GM12864 (cell line): ENCODE results near the gene ZNF789.
A peak's percentile ranks its signal among the peaks of the same experiment; 100 is the strongest.

Experiments used
- DNase-seq: peaks from one replicate; pipeline ENCODE4 v3.0.0-alpha.2; 2011; ENCODE audit warnings: low read depth
- H3K4me3 ChIP-seq: 2 replicates; pipeline ENCODE4 v1.5.1; 2011; ENCODE audit warnings: mild to moderate bottlenecking, low read depth, low read length, control low read depth
- TF ChIP-seq, protein P1 (sequence below): IDR thresholded peaks from 2 replicates; pipeline ENCODE4 v1.5.1; 2011; ENCODE audit warnings: low read depth, mild to moderate bottlenecking, moderate library complexity, low read length, control low read depth, inconsistent platforms; ENCODE audit errors: missing control alignments

ZNF789 gene

DNA sequence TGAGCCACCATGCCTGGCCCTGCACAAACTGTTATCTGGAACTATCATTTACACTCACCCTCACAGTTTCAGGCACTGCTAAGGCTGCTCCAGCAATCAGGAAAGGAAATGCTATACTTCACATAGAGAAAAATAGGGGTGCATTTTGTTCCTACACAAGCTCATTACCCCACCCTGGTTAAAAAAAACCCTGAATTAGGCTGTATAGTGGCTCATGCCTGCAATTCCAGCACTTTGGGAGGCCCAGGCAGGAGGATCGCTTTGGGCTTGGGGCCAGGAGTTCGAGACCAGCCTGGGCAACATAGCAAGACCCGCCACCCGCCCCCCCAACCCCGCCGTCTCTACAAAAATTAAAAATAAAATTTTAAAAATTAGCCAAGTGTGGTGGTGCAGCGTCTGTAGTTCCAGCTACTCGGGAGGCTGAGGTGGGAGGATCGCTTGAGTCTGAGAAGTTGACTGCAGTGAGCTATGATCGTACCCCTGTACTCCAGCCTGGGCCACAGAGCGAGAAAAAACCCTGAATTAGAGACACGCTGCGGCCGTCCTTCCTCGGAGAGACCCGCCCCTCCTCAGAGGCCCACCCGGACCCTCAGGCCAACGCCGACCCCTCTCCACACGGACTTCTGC is 34.6 kb upstream of the ZNF789 start:
- TF ChIP-seq, protein P1, sequence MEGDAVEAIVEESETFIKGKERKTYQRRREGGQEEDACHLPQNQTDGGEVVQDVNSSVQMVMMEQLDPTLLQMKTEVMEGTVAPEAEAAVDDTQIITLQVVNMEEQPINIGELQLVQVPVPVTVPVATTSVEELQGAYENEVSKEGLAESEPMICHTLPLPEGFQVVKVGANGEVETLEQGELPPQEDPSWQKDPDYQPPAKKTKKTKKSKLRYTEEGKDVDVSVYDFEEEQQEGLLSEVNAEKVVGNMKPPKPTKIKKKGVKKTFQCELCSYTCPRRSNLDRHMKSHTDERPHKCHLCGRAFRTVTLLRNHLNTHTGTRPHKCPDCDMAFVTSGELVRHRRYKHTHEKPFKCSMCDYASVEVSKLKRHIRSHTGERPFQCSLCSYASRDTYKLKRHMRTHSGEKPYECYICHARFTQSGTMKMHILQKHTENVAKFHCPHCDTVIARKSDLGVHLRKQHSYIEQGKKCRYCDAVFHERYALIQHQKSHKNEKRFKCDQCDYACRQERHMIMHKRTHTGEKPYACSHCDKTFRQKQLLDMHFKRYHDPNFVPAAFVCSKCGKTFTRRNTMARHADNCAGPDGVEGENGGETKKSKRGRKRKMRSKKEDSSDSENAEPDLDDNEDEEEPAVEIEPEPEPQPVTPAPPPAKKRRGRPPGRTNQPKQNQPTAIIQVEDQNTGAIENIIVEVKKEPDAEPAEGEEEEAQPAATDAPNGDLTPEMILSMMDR = no peak
- peak overlapping the region; percentile 99 for H3K4me3 ChIP-seq
- DNase-seq = no peak

DNA sequence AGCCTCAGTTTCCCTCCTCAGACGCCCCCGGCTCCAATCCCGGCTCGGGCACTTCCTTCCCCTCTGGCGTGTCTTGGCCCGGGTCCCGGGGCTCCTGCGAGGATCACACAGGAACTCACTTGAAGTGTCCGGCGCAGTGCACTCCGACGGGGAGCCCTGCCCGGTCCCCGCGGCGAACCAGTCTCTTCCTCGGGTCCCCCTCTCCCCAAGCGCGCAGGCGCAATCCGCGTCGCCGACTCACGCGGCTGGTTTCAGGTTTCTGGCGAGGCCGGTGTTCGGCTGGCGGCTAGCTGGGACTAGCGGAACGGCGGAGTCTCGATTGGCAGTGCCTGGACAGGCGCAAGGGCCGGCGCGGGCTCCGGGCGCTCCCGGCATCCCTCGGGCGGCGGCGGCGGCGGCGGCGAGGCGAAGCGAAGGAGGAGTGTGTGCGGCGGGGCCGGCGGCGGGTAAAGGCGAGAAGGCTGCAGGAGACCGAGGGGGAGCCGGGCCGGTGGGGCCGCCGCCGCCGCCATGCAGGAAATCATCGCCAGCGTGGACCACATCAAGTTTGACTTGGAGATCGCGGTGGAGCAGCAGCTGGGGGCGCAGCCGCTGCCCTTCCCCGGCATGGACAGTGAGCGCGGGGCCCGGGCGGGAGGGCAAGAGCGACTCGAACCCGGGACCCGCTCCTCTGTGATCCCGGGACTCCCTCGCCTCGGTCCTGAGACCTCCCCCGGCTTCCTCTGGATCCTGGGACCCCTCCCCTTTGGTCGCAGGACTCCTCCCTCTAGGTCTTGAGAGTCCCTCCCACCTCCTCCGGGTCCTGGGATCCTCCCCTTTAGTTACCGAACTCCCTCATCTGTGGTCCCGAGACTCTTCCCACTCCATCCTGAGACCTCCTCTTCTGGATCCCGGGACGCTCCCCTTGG is 33.9 kb upstream of the ZNF789 start, which contains the start of the genes CPSF4 and PTCD1:
Gene CPSF4 (plus strand): TSS at position 371 of the 908 bp plus-strand sequence. CDS start 140 bp downstream, at position 511.
Gene PTCD1 (minus strand): TSS at position 226 of the 908 bp plus-strand sequence. CDS start 3,556 bp downstream, outside the sequence.
- peak within 1 kb of the TSS; percentile 99 for H3K4me3 ChIP-seq
- TF ChIP-seq, protein P1 = no peak
- peak; percentile 76 for DNase-seq

DNA sequence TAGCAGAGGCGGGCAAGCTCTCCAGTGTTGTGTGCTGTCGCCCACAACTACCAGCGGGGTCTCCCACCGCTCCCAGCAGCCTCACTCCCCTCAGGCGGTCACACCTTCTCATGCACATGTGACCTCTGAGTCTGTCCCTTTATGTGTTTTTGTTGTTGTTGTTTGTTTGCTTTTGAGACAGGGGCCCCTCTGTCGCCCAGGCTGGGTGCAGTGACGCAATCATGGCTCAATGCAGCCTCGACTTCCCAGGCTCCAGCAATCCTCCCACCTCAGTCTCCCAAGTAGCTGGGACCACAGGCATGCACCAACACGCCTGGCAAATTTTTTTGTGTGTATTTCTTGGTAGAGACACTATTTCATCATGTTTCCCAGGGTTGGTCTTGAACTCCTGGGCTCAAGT is 32.5 kb upstream of the ZNF789 start:
- TF ChIP-seq, protein P1 = no peak
- peak overlapping the region; percentile 99; the same call in 1 of the 2 replicates for H3K4me3 ChIP-seq
- DNase-seq = no peak

DNA sequence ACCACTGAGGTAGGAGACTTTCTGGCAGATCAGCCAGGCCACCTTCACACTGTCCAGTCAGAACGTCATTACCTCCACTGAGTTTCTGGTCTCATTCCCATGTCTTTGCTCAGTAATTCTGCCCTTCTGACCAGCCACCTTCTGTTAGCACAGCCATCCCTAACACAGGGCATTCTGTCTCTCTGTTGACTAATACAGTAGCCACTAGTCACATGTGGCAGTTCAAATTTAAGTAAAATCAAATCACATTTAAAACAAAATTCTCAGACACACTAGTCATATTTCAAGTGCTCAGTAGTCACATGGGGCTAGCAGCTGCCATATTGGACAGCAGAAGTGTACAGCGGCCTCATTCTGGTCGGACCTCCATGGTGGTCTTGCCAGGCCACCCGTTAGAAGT is 26.6 kb upstream of the ZNF789 start:
- TF ChIP-seq, protein P1 = no peak

DNA sequence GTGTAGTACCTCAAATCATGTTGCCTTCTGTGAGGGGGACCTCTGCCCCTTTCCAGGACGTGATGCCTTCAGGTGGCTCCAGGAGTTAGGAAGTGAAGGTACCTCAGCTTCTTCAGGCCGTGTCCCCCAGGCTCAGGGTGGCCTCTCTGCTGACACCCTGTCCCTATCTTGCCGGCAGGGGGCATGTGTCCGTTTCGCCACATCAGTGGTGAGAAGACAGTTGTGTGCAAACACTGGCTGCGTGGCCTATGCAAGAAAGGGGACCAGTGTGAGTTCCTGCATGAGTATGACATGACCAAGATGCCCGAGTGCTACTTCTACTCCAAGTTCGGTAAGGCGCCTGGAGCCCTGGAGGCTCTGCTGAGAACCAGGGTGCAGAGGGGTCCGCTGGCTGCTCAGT is 24.7 kb upstream of the ZNF789 start:
- no peak overlapping the region for H3K4me3 ChIP-seq
- no peak for DNase-seq
- TF ChIP-seq, protein P1 = no peak

More for the DNA sequence above, 26.6 kb upstream of the ZNF789 start:
- DNase-seq = no peak
- no peak overlapping the region for H3K4me3 ChIP-seq

DNA sequence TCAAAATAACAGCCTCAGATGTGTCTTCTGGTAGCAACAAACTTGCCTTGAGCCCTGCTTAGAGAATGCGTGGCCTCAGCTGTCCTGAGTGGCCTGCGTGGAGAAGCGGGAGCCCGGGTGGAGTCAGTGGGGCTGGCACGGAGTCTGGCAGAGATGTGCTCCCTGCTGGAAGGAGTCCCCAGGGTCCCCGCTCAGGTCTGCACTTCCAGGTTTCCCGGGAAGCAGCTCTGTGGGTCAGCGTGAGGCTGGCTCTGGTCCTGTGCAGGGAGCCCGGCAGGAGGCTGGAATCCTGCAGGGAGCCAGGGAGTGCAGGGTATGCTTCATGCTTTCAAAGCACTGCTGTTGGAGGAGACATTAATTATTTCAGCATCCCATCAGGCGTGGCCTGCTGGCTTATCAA is 23.8 kb upstream of the ZNF789 start:
- H3K4me3 ChIP-seq = no peak overlapping the region
- TF ChIP-seq, protein P1 = no peak
- no peak for DNase-seq
